WTC11 (cell line): ENCODE results near the gene ITPK1. TPM values are rescaled to one million over a fixed set of nuclear protein-coding genes. Genes with fewer than 3 reads are reported as not detected.

Source experiments
- ATAC-seq: fragments of 200-7000 bp; cut with Tn5 transposase; 2 replicates; pipeline ENCODE4 v1.10.0; 2021; ENCODE audit warnings: mild to moderate bottlenecking, moderate library complexity
- CTCF ChIA-PET: fragments of 300-600 bp; sonication (Branson Sonifier 250); formaldehyde crosslinking; loops from one replicate; lab custom pipeline; 2021; ENCODE audit warnings: antibody characterized with exemption; lab: Charles Lee
- POLR2A ChIA-PET: fragments of 350-600 bp; sonication (Branson Sonifier 250); formaldehyde crosslinking; loops from one replicate; lab custom pipeline; 2021; ENCODE audit warnings: antibody characterized with exemption; lab: Charles Lee
- DNase-seq: peaks from one replicate; pipeline ENCODE4 v3.0.0; 2021; ENCODE audit warnings: low spot score
- H3K27ac Mint-ChIP-seq: 2 replicates; pipeline ENCODE4 v1.8.0; 2021; ENCODE audit warnings: mixed read lengths
- H3K27me3 Mint-ChIP-seq: 2 replicates; pipeline ENCODE4 v1.8.0; 2021; ENCODE audit warnings: low read depth, mild to moderate bottlenecking, moderate library complexity, mixed read lengths
- H3K36me3 Mint-ChIP-seq: 2 replicates; pipeline ENCODE4 v1.8.0; 2021; ENCODE audit warnings: mixed read lengths
- H3K4me1 Mint-ChIP-seq: 2 replicates; pipeline ENCODE4 v1.8.0; 2022; ENCODE audit warnings: mixed read lengths
- H3K4me3 Mint-ChIP-seq: 2 replicates; pipeline ENCODE4 v1.8.0; 2021; ENCODE audit warnings: mild to moderate bottlenecking, moderate library complexity, mixed read lengths
- H3K9me3 Mint-ChIP-seq: 2 replicates; pipeline ENCODE4 v1.8.0; 2021; ENCODE audit warnings: mixed read lengths
- CBFB ChIP-seq: sonication (generic); formaldehyde crosslinking; IDR thresholded peaks from 2 replicates; pipeline ENCODE4 v1.8.1; 2022; ENCODE audit warnings: mild to moderate bottlenecking, low read depth, missing genetic modification reagents
- EMX1 ChIP-seq: fragments of 250-450 bp; sonication (Bioruptor Pico); IDR thresholded peaks from 2 replicates; pipeline ENCODE4 v1.8.0; 2021; ENCODE audit warnings: mild to moderate bottlenecking
- ESRRA ChIP-seq: sonication (generic); formaldehyde crosslinking; IDR thresholded peaks from 2 replicates; pipeline ENCODE4 v1.8.1; 2022; ENCODE audit warnings: mild to moderate bottlenecking, missing genetic modification reagents, borderline replicate concordance
- FOXP1 ChIP-seq: sonication (generic); formaldehyde crosslinking; IDR thresholded peaks from 2 replicates; pipeline ENCODE4 v1.8.0; 2022; ENCODE audit warnings: missing genetic modification reagents, mild to moderate bottlenecking, moderate library complexity, borderline replicate concordance
- KAT7 ChIP-seq: sonication (generic); formaldehyde crosslinking; IDR thresholded peaks from 2 replicates; pipeline ENCODE4 v1.8.1; 2023; ENCODE audit warnings: missing genetic modification reagents, mild to moderate bottlenecking, borderline replicate concordance
- NFATC4 ChIP-seq: fragments of 250-450 bp; sonication (Bioruptor Pico); IDR thresholded peaks from 2 replicates; pipeline ENCODE4 v1.9.0; 2021; ENCODE audit warnings: mild to moderate bottlenecking
- NR3C1 ChIP-seq: sonication (generic); formaldehyde crosslinking; conservative IDR thresholded peaks from 2 replicates; pipeline ENCODE4 v1.8.1; 2023; ENCODE audit warnings: low read depth, mild to moderate bottlenecking, missing genetic modification reagents
- SMAD3 ChIP-seq: sonication (generic); formaldehyde crosslinking; IDR thresholded peaks from 2 replicates; pipeline ENCODE4 v1.8.0; 2022; ENCODE audit warnings: missing genetic modification reagents, mild to moderate bottlenecking, borderline replicate concordance
- SP1 ChIP-seq: sonication (generic); formaldehyde crosslinking; conservative IDR thresholded peaks from 2 replicates; pipeline ENCODE4 v1.8.1; 2022; ENCODE audit warnings: missing genetic modification reagents
- TEAD1 ChIP-seq: sonication (generic); formaldehyde crosslinking; IDR thresholded peaks from 2 replicates; pipeline ENCODE4 v1.8.0; 2022; ENCODE audit warnings: mild to moderate bottlenecking, missing genetic modification reagents
- total RNA-seq: library from RNA; stranded (reverse); gene quantifications from 3 replicates; pipeline ENCODE4 v1.2.3, GENCODE V29; 2021
- TF ChIP-seq, protein P1 (sequence below): sonication (generic); formaldehyde crosslinking; IDR thresholded peaks from 2 replicates; pipeline ENCODE4 v1.8.1; 2023; ENCODE audit warnings: mild to moderate bottlenecking, moderate library complexity, missing genetic modification reagents
- TF ChIP-seq, protein P2 (sequence below): sonication (generic); formaldehyde crosslinking; IDR thresholded peaks from 2 replicates; pipeline ENCODE4 v1.8.1; 2022; ENCODE audit warnings: mild to moderate bottlenecking, moderate library complexity, missing genetic modification reagents
- TF ChIP-seq, protein P3 (sequence below): sonication (generic); formaldehyde crosslinking; IDR thresholded peaks from 2 replicates; pipeline ENCODE4 v1.8.0; 2022; ENCODE audit warnings: mild to moderate bottlenecking, missing genetic modification reagents
- TF ChIP-seq, protein P4 (sequence below): sonication (generic); formaldehyde crosslinking; IDR thresholded peaks from 2 replicates; pipeline ENCODE4 v1.8.1; 2022; ENCODE audit warnings: low read depth, missing genetic modification reagents, borderline replicate concordance
- TF ChIP-seq, protein P5 (sequence below): sonication (generic); formaldehyde crosslinking; IDR thresholded peaks from 2 replicates; pipeline ENCODE4 v1.8.0; 2022; ENCODE audit warnings: mild to moderate bottlenecking, missing genetic modification reagents
- TF ChIP-seq, protein P6 (sequence below): sonication (generic); formaldehyde crosslinking; IDR thresholded peaks from 2 replicates; pipeline ENCODE4 v1.8.0; 2023; ENCODE audit warnings: mild to moderate bottlenecking, missing genetic modification reagents

The ITPK1 gene
- total RNA-seq, 1 experiment from 2014 or later: 144 TPM

DNA sequence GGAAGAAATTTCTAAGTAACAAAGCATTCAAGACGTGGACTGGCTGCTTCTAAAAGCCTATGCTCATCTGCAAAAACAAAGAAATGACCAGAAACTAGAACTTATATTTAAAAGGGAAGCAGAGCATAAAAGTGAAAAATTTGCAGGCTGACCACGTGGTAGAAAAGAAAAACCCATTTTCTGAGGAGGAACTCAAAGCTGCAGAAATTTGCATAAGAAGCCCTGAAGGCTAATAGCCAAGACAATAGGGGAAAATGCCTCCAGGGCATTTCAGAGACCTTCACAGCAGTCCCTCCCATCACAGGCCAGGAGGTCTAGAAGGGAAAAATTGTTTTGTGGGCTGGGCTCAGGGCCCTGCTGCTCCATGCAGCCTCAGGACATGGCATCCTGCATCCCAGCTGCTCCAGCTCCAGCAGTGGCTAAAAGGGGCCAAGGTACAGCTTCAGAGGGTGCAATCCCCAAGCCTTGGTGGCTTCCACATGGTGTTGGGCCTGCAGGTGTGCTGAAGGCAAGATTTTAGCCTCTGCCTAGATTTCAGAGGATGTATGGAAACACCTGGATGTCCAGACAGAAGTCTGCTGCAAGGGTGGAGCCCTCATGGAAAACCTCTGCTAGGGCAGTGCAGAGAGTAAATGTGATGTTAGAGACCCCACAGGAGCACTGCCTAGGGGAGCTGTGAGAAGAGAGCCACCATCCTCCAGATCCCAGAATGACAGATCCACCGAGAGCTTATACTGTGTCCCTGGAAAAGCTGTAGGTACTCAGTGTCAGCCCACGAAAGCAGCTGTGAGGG, 137.3 kb downstream of the ITPK1 start:
- Mint-ChIP-seq H3K27ac (no peak overlapping the region), H3K9me3 (peaks cover 68% of the 10 kb centered on the region), H3K36me3 (peaks cover 72% of the 10 kb centered on the region), H3K27me3 (no peaks in the 10 kb centered on the region; the same call in none of the 2 replicates), H3K4me1 (peaks cover under 1% of the 10 kb centered on the region; the same call in 1 of the 2 replicates), H3K4me3 (no peak overlapping the region)
- ChIA-PET CTCF (no interaction called here), POLR2A (no interaction called here)
- no peak for DNase-seq
- TF ChIP-seq, protein P1, sequence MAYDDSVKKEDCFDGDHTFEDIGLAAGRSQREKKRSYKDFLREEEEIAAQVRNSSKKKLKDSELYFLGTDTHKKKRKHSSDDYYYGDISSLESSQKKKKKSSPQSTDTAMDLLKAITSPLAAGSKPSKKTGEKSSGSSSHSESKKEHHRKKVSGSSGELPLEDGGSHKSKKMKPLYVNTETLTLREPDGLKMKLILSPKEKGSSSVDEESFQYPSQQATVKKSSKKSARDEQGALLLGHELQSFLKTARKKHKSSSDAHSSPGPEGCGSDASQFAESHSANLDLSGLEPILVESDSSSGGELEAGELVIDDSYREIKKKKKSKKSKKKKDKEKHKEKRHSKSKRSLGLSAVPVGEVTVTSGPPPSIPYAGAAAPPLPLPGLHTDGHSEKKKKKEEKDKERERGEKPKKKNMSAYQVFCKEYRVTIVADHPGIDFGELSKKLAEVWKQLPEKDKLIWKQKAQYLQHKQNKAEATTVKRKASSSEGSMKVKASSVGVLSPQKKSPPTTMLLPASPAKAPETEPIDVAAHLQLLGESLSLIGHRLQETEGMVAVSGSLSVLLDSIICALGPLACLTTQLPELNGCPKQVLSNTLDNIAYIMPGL: no peak
- TF ChIP-seq NR3C1 (CRISPR knock-in tag): no peak
- no peak for TF ChIP-seq FOXP1 (CRISPR knock-in tag)
- TF ChIP-seq, protein P2, sequence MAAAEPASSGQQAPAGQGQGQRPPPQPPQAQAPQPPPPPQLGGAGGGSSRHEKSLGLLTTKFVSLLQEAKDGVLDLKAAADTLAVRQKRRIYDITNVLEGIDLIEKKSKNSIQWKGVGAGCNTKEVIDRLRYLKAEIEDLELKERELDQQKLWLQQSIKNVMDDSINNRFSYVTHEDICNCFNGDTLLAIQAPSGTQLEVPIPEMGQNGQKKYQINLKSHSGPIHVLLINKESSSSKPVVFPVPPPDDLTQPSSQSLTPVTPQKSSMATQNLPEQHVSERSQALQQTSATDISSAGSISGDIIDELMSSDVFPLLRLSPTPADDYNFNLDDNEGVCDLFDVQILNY (CRISPR knock-in tag): no peak
- TF ChIP-seq CBFB (CRISPR knock-in tag): no peak
- TF ChIP-seq, protein P3, sequence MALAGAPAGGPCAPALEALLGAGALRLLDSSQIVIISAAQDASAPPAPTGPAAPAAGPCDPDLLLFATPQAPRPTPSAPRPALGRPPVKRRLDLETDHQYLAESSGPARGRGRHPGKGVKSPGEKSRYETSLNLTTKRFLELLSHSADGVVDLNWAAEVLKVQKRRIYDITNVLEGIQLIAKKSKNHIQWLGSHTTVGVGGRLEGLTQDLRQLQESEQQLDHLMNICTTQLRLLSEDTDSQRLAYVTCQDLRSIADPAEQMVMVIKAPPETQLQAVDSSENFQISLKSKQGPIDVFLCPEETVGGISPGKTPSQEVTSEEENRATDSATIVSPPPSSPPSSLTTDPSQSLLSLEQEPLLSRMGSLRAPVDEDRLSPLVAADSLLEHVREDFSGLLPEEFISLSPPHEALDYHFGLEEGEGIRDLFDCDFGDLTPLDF: no peak
- no peak for TF ChIP-seq EMX1
- TF ChIP-seq, protein P4, sequence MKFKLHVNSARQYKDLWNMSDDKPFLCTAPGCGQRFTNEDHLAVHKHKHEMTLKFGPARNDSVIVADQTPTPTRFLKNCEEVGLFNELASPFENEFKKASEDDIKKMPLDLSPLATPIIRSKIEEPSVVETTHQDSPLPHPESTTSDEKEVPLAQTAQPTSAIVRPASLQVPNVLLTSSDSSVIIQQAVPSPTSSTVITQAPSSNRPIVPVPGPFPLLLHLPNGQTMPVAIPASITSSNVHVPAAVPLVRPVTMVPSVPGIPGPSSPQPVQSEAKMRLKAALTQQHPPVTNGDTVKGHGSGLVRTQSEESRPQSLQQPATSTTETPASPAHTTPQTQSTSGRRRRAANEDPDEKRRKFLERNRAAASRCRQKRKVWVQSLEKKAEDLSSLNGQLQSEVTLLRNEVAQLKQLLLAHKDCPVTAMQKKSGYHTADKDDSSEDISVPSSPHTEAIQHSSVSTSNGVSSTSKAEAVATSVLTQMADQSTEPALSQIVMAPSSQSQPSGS (CRISPR knock-in tag): no peak
- TF ChIP-seq NFATC4 (CRISPR knock-in tag): no peak
- no peak for TF ChIP-seq SP1 (CRISPR knock-in tag)
- TF ChIP-seq, protein P5, sequence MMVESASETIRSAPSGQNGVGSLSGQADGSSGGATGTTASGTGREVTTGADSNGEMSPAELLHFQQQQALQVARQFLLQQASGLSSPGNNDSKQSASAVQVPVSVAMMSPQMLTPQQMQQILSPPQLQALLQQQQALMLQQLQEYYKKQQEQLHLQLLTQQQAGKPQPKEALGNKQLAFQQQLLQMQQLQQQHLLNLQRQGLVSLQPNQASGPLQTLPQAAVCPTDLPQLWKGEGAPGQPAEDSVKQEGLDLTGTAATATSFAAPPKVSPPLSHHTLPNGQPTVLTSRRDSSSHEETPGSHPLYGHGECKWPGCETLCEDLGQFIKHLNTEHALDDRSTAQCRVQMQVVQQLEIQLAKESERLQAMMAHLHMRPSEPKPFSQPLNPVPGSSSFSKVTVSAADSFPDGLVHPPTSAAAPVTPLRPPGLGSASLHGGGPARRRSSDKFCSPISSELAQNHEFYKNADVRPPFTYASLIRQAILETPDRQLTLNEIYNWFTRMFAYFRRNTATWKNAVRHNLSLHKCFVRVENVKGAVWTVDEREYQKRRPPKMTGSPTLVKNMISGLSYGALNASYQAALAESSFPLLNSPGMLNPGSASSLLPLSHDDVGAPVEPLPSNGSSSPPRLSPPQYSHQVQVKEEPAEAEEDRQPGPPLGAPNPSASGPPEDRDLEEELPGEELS (CRISPR knock-in tag): no peak
- no peak for TF ChIP-seq SMAD3
- TF ChIP-seq, protein P6, sequence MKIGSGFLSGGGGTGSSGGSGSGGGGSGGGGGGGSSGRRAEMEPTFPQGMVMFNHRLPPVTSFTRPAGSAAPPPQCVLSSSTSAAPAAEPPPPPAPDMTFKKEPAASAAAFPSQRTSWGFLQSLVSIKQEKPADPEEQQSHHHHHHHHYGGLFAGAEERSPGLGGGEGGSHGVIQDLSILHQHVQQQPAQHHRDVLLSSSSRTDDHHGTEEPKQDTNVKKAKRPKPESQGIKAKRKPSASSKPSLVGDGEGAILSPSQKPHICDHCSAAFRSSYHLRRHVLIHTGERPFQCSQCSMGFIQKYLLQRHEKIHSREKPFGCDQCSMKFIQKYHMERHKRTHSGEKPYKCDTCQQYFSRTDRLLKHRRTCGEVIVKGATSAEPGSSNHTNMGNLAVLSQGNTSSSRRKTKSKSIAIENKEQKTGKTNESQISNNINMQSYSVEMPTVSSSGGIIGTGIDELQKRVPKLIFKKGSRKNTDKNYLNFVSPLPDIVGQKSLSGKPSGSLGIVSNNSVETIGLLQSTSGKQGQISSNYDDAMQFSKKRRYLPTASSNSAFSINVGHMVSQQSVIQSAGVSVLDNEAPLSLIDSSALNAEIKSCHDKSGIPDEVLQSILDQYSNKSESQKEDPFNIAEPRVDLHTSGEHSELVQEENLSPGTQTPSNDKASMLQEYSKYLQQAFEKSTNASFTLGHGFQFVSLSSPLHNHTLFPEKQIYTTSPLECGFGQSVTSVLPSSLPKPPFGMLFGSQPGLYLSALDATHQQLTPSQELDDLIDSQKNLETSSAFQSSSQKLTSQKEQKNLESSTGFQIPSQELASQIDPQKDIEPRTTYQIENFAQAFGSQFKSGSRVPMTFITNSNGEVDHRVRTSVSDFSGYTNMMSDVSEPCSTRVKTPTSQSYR (CRISPR knock-in tag): no peak
- no peak for TF ChIP-seq KAT7 (CRISPR knock-in tag)
- no peak for TF ChIP-seq ESRRA (CRISPR knock-in tag)
- no peak for TF ChIP-seq TEAD1 (CRISPR knock-in tag)
- ATAC-seq: no peak
